ENCODE measurements around the gene MCRS1. TPM values are rescaled to one million over a fixed set of nuclear protein-coding genes. Genes with fewer than 3 reads are reported as not detected.

The MCRS1 gene
- total RNA-seq, 2 experiments from 2014 or later, result 65.4 to 75.6 TPM

GRCh38 chr12:49562233-49562632 is 5.7 kb downstream of the MCRS1 start:
- H3K4me3 ChIP-seq (ENCODE audit: low read depth, low read length, poor library complexity, severe bottlenecking), result no peak overlapping the region
- no TSS peak for BruUV-seq (replicated peaks)
- no peaks in the 10 kb centered on the region for H3K9me2 ChIP-seq (ENCODE audit: insufficient read depth, low read length)
- intact Hi-C loops (cut with micrococcal nuclease; ENCODE audit: unreplicated experiment), result no loop called here
- peaks cover 7% of the 10 kb centered on the region for H3K4me1 ChIP-seq (ENCODE audit: insufficient read depth, low read length, poor library complexity, severe bottlenecking)
- H3K9me3 ChIP-seq (ENCODE audit: low read length), result no peaks in the 10 kb centered on the region
- peaks cover 8% of the 10 kb centered on the region for H3K79me2 ChIP-seq (ENCODE audit: insufficient read depth, low read depth, low read length)
- H3K36me3 ChIP-seq (ENCODE audit: insufficient read depth, low read length), result peaks cover 79% of the 10 kb centered on the region
- ChIA-PET CTCF (ENCODE audit: unreplicated experiment) (no interaction called here), POLR2A (interaction anchor here (1.2 to 1.7 kb wide), 3 partner anchors 9 to 231 kb away, joined by 3 to 4 read pairs (median 3); no protein-coding TSS in a partner anchor)
- no peak for TF ChIP-seq EZH2phosphoT487 (IDR thresholded peaks at IDR 0.05; ENCODE audit: borderline replicate concordance, low read depth, low read length)
- no peak for TF ChIP-seq CTCF (conservative IDR thresholded peaks at IDR 0.05; ENCODE audit: low read length)
- no peak overlapping the region for H3K4me2 ChIP-seq (ENCODE audit: low read length)
- H2AFZ ChIP-seq (ENCODE audit: low read length), result no peak overlapping the region
- no peaks in the 10 kb centered on the region for H4K20me1 ChIP-seq (ENCODE audit: insufficient read depth, low read length)
- no peak overlapping the region for H3K27ac ChIP-seq (ENCODE audit: low read depth, low read length, poor library complexity, severe bottlenecking)
- DNase-seq (ENCODE audit: low spot score), result no peak

GRCh38 chr12:49560695-49561094 is 7.2 kb downstream of the MCRS1 start:
- no peaks in the 10 kb centered on the region for H3K4me1 ChIP-seq (ENCODE audit: insufficient read depth, low read length, poor library complexity, severe bottlenecking)
- no TSS peak for BruUV-seq (replicated peaks)
- H3K79me2 ChIP-seq (ENCODE audit: insufficient read depth, low read depth, low read length), result no peaks in the 10 kb centered on the region
- no peak overlapping the region for H3K27ac ChIP-seq (ENCODE audit: low read depth, low read length, poor library complexity, severe bottlenecking)
- peaks cover 88% of the 10 kb centered on the region for H3K36me3 ChIP-seq (ENCODE audit: insufficient read depth, low read length)
- POLR2A ChIA-PET, result interaction anchor here (1.2 kb wide), 1 partner anchor 229 kb away, joined by 3 read pairs; no protein-coding TSS in a partner anchor
- TF ChIP-seq EZH2phosphoT487 (IDR thresholded peaks at IDR 0.05; ENCODE audit: borderline replicate concordance, low read depth, low read length), result no peak
- TF ChIP-seq CTCF (conservative IDR thresholded peaks at IDR 0.05; ENCODE audit: low read length), result no peak
- no peaks in the 10 kb centered on the region for H3K9me2 ChIP-seq (ENCODE audit: insufficient read depth, low read length)
- no peak overlapping the region for H3K4me2 ChIP-seq (ENCODE audit: low read length)
- intact Hi-C loops (cut with micrococcal nuclease; ENCODE audit: unreplicated experiment), result no loop called here
- H3K9me3 ChIP-seq (ENCODE audit: low read length), result no peaks in the 10 kb centered on the region
- H3K4me3 ChIP-seq (ENCODE audit: low read depth, low read length, poor library complexity, severe bottlenecking), result no peak overlapping the region
- H2AFZ ChIP-seq (ENCODE audit: low read length), result no peak overlapping the region
- DNase-seq (ENCODE audit: low spot score), result no peak
- CTCF ChIA-PET (ENCODE audit: unreplicated experiment), result interaction anchor here (0.7 kb wide), 1 partner anchor 267 kb away, joined by 3 read pairs; no protein-coding TSS in a partner anchor
- no peaks in the 10 kb centered on the region for H4K20me1 ChIP-seq (ENCODE audit: insufficient read depth, low read length)

- CTCF ChIA-PET (ENCODE audit: unreplicated experiment), result no interaction called here
- H3K79me2 ChIP-seq (ENCODE audit: insufficient read depth, low read depth, low read length), result no peaks in the 10 kb centered on the region
- DNase-seq (ENCODE audit: low spot score), result no peak
- intact Hi-C loops (cut with micrococcal nuclease; ENCODE audit: unreplicated experiment), result no loop called here
- H3K4me2 ChIP-seq (ENCODE audit: low read length), result no peak overlapping the region
- POLR2A ChIA-PET, result interaction anchor here (0.6 kb wide), 1 partner anchor 132 kb away, joined by 8 read pairs; no protein-coding TSS in a partner anchor
- H3K27ac ChIP-seq (ENCODE audit: low read depth, low read length, poor library complexity, severe bottlenecking), result no peak overlapping the region
- H3K4me1 ChIP-seq (ENCODE audit: insufficient read depth, low read length, poor library complexity, severe bottlenecking), result no peaks in the 10 kb centered on the region
- no peaks in the 10 kb centered on the region for H4K20me1 ChIP-seq (ENCODE audit: insufficient read depth, low read length)
- no peaks in the 10 kb centered on the region for H3K9me3 ChIP-seq (ENCODE audit: low read length)
- peaks cover 74% of the 10 kb centered on the region for H3K36me3 ChIP-seq (ENCODE audit: insufficient read depth, low read length)
- no TSS peak for BruUV-seq (replicated peaks)
- H3K9me2 ChIP-seq (ENCODE audit: insufficient read depth, low read length), result no peaks in the 10 kb centered on the region
- no peak for TF ChIP-seq CTCF (conservative IDR thresholded peaks at IDR 0.05; ENCODE audit: low read length)
- no peak for TF ChIP-seq EZH2phosphoT487 (IDR thresholded peaks at IDR 0.05; ENCODE audit: borderline replicate concordance, low read depth, low read length)
- H2AFZ ChIP-seq (ENCODE audit: low read length), result no peak overlapping the region
- no peak overlapping the region for H3K4me3 ChIP-seq (ENCODE audit: low read depth, low read length, poor library complexity, severe bottlenecking)
Observed at GRCh38 chr12:49559011-49559675, 8.8 kb downstream of the MCRS1 start.

Measured in OCI-LY7 (cell line).